HT-29 (cell line): Measurements from ENCODE around the gene TGFBR3. TPM values are rescaled to one million over a fixed set of nuclear protein-coding genes. Genes with fewer than 3 reads are reported as not detected.
A peak's percentile ranks its signal among the peaks of the same experiment; 100 is the strongest.

Experiments
- DNase-seq: peaks from one replicate; pipeline ENCODE4 v3.0.0-alpha.2; 2015; ENCODE audit warnings: low spot score
- small RNA-seq: library from RNA; depleted of rRNA; stranded (forward); fragments of <200 nt; gene quantifications from one replicate; pipeline ENCODE3, GENCODE V24; 2014
- total RNA-seq: library from RNA; depleted of rRNA; stranded (reverse); fragments of >200 nt; shearing (Covaris generic); gene quantifications from 2 replicates; pipeline ENCODE4 v1.2.3, GENCODE V29; 2014; rRNA removed

Gene TGFBR3
- total RNA-seq, 1 experiment from 2014 or later, result 4.3 TPM

- DNase-seq, result no peak
Observed at GRCh38 chr1:91651243-91651642, 234.7 kb downstream of the TGFBR3 start.

- DNase-seq, result no peak
Observed at GRCh38 chr1:91650764-91651163, 235.2 kb downstream of the TGFBR3 start.

GRCh38 chr1:91647061-91647460, 238.9 kb downstream of the TGFBR3 start:
- DNase-seq, result peak; percentile 22

GRCh38 chr1:91645031-91645430, 240.9 kb downstream of the TGFBR3 start:
- no peak for DNase-seq

GRCh38 chr1:91643431-91643830, 242.5 kb downstream of the TGFBR3 start:
- no peak for DNase-seq

GRCh38 chr1:91640877-91641526, 244.9 kb downstream of the TGFBR3 start:
- no peak for DNase-seq

GRCh38 chr1:91637539-91637994, 248.4 kb downstream of the TGFBR3 start:
- no peak for DNase-seq

- DNase-seq, result no peak
Observed at GRCh38 chr1:91635763-91636162, 250.2 kb downstream of the TGFBR3 start.

- no peak for DNase-seq
Observed at GRCh38 chr1:91633438-91633837, 252.5 kb downstream of the TGFBR3 start.

GRCh38 chr1:91631718-91632330, 254.1 kb downstream of the TGFBR3 start:
- DNase-seq, result no peak

GRCh38 chr1:91630803-91631202, 255.1 kb downstream of the TGFBR3 start:
- DNase-seq, result no peak

Small RNA genes within 50 kb of the gene (small RNA-seq; reads per million reads assigned to genes)
- not detected for gene RN7SL653P

Other genes with a start within 250 kb of the TGFBR3 start
- gene BRDT, start 63.2 kb upstream of the TGFBR3 start, total RNA-seq, result not detected in 2 replicates
- 0.41 TPM in 1 of 2 replicates, not detected in the other for gene EPHX4, start 143.8 kb upstream of the TGFBR3 start, total RNA-seq
- 0.18 and 0.23 TPM in 2 replicates for gene SETSIP, start 189.3 kb upstream of the TGFBR3 start, total RNA-seq
- 0.86 and 0.94 TPM in 2 replicates for gene BTBD8, start 194.2 kb upstream of the TGFBR3 start, total RNA-seq